Fibroblast of skin of right biceps (primary cell): ENCODE data around the gene EMC10.
A peak's percentile ranks its signal among the peaks of the same experiment; 100 is the strongest.
"Not testable (repeated sequence)": the region's sequence is repeated elsewhere in the genome, so short reads cannot be mapped to it uniquely, and the experiment has no call there.

Experiments
- DNase-seq: peaks from one replicate; pipeline ENCODE4 v3.0.0-alpha.2; 2013

The EMC10 gene

GRCh38 chr19:50476224-50476906 is at the start of gene EMC10, which contains the start of gene GARIN5A:
EMC10 (plus strand) TSS chr19:50476507; CDS start chr19:50476545, 38 bp downstream.
GARIN5A (minus strand) TSS chr19:50476848; CDS start chr19:50476388, 460 bp downstream.
- DNase-seq = peak; percentile 92

- DNase-seq = no peak
These were observed 48.9 kb upstream of the EMC10 start for GRCh38 chr19:50427318-50427925.

- peak; percentile 47 for DNase-seq
These were observed 48.3 kb upstream of the EMC10 start for GRCh38 chr19:50427997-50428425.

- DNase-seq = no peak
These were observed 47.4 kb upstream of the EMC10 start for GRCh38 chr19:50428772-50429463.

- DNase-seq = no peak
These were observed 45.4 kb upstream of the EMC10 start for GRCh38 chr19:50430888-50431342.

- peak; percentile 60 for DNase-seq
These were observed 44.7 kb upstream of the EMC10 start for GRCh38 chr19:50431343-50432220.

- DNase-seq = no peak
These were observed 43.9 kb upstream of the EMC10 start, which contains the start of gene MYBPC2 for GRCh38 chr19:50432221-50433028. MYBPC2 (plus strand) TSS chr19:50432892; CDS start chr19:50432954, 62 bp downstream.

GRCh38 chr19:50433201-50434180 is 42.8 kb upstream of the EMC10 start:
- DNase-seq = no peak

GRCh38 chr19:50434525-50434924 is 41.8 kb upstream of the EMC10 start:
- DNase-seq = no peak

- DNase-seq = no peak
These were observed 41.1 kb upstream of the EMC10 start for GRCh38 chr19:50435221-50435620.

GRCh38 chr19:50435627-50436026 is 40.7 kb upstream of the EMC10 start:
- no peak for DNase-seq

GRCh38 chr19:50437862-50438449 is 38.4 kb upstream of the EMC10 start:
- no peak for DNase-seq

GRCh38 chr19:50439130-50439529 is 37.2 kb upstream of the EMC10 start:
- not testable (repeated sequence) for DNase-seq

- DNase-seq = no peak
These were observed 32.2 kb upstream of the EMC10 start for GRCh38 chr19:50444059-50444458.

GRCh38 chr19:50447053-50447452 is 29.3 kb upstream of the EMC10 start:
- no peak for DNase-seq

GRCh38 chr19:50447750-50448149 is 28.6 kb upstream of the EMC10 start:
- DNase-seq = no peak

GRCh38 chr19:50449236-50449899 is 26.9 kb upstream of the EMC10 start:
- DNase-seq = no peak

- no peak for DNase-seq
These were observed 25.7 kb upstream of the EMC10 start for GRCh38 chr19:50450369-50451222.

- no peak for DNase-seq
These were observed 25.1 kb upstream of the EMC10 start for GRCh38 chr19:50451223-50451534.
